GM23338 (cell line): ENCODE measurements around the gene ME3. TPM values are rescaled to one million over a fixed set of nuclear protein-coding genes. Genes with fewer than 3 reads are reported as not detected.
A peak's percentile ranks its signal among the peaks of the same experiment; 100 is the strongest.

Experiments
- ATAC-seq: fragments of 200-7000 bp; cut with Tn5 transposase; 3 replicates; pipeline ENCODE4 v1.9.1; 2020
- DNase-seq: peaks from one replicate; pipeline ENCODE4 v3.0.0-alpha.2; 2015; ENCODE audit warnings: low spot score
- H2AFZ ChIP-seq: fragments of 200-600 bp; sonication (generic); 2 replicates; pipeline ENCODE4 v1.8.0; 2016; ENCODE audit warnings: antibody characterized with exemption, mild to moderate bottlenecking, moderate library complexity
- H3F3A ChIP-seq: fragments of 200-600 bp; sonication (generic); replicated peaks from 2 replicates; pipeline ENCODE4 v1.8.0; 2017; ENCODE audit warnings: antibody characterized with exemption, mixed run types, low read depth
- H3K27ac ChIP-seq: fragments of 200-600 bp; sonication (generic); 2 replicates; pipeline ENCODE4 v1.6.1; 2016; ENCODE audit warnings: low read depth
- H3K27me3 ChIP-seq: fragments of 200-600 bp; sonication (generic); 2 replicates; pipeline ENCODE4 v1.8.0; 2016; ENCODE audit warnings: mild to moderate bottlenecking, mixed run types, moderate library complexity; ENCODE audit not compliant: insufficient read depth
- H3K36me3 ChIP-seq: fragments of 200-600 bp; sonication (generic); 2 replicates; pipeline ENCODE4 v1.8.0; 2016; ENCODE audit warnings: mild to moderate bottlenecking; ENCODE audit not compliant: insufficient read depth
- H3K4me1 ChIP-seq: fragments of 200-600 bp; sonication (generic); 2 replicates; pipeline ENCODE4 v1.8.0; 2016; ENCODE audit warnings: mild to moderate bottlenecking, moderate library complexity; ENCODE audit not compliant: insufficient read depth
- H3K4me2 ChIP-seq: fragments of 200-600 bp; sonication (generic); 2 replicates; pipeline ENCODE4 v1.7.1; 2017; ENCODE audit warnings: mixed run types
- H3K4me3 ChIP-seq: fragments of 200-600 bp; sonication (generic); 2 replicates; pipeline ENCODE4 v1.6.1; 2016; ENCODE audit warnings: mixed run types
- H3K79me2 ChIP-seq: fragments of 200-600 bp; sonication (generic); replicated peaks from 2 replicates; pipeline ENCODE4 v1.8.0; 2017; ENCODE audit warnings: mild to moderate bottlenecking; ENCODE audit not compliant: insufficient read depth
- H3K9me2 ChIP-seq: fragments of 200-600 bp; sonication (generic); 2 replicates; pipeline ENCODE4 v1.8.0; 2017; ENCODE audit not compliant: insufficient read depth
- H4K20me1 ChIP-seq: fragments of 200-600 bp; sonication (generic); replicated peaks from 2 replicates; pipeline ENCODE4 v1.8.0; 2017; ENCODE audit warnings: mild to moderate bottlenecking; ENCODE audit not compliant: insufficient read depth
- H3K27ac Mint-ChIP-seq: 2 replicates; pipeline ENCODE4 v1.8.0; 2020; ENCODE audit warnings: inconsistent platforms, mild to moderate bottlenecking, moderate library complexity, mixed read lengths
- H3K27me3 Mint-ChIP-seq: 3 replicates; pipeline ENCODE4 v1.8.0; 2022; ENCODE audit warnings: low read depth, mild to moderate bottlenecking, moderate library complexity, mixed read lengths, inconsistent platforms; ENCODE audit not compliant: insufficient read depth, poor library complexity
- H3K36me3 Mint-ChIP-seq: 3 replicates; pipeline ENCODE4 v1.8.0; 2021; ENCODE audit warnings: low read depth, mild to moderate bottlenecking, inconsistent platforms, moderate library complexity, mixed read lengths
- H3K4me1 Mint-ChIP-seq: 3 replicates; pipeline ENCODE4 v1.8.0; 2020; ENCODE audit warnings: mild to moderate bottlenecking, inconsistent platforms, mixed read lengths
- H3K4me3 Mint-ChIP-seq: 3 replicates; pipeline ENCODE4 v1.8.0; 2021; ENCODE audit warnings: moderate library complexity, mild to moderate bottlenecking, inconsistent platforms, mixed read lengths
- H3K9me3 Mint-ChIP-seq: 3 replicates; pipeline ENCODE4 v1.8.0; 2020; ENCODE audit warnings: moderate library complexity, mild to moderate bottlenecking, inconsistent platforms, mixed read lengths
- CREB1 ChIP-seq: fragments of 250-450 bp; sonication (Bioruptor Pico); IDR thresholded peaks from 2 replicates; pipeline ENCODE4 v1.5.0; 2020; ENCODE audit warnings: low read depth, mild to moderate bottlenecking, moderate library complexity
- EZH2phosphoT487 ChIP-seq: fragments of 200-600 bp; sonication (generic); IDR thresholded peaks from one replicate; pipeline ENCODE4 v1.8.1; 2018; ENCODE audit warnings: antibody characterized with exemption; ENCODE audit not compliant: unreplicated experiment
- NANOG ChIP-seq: IDR thresholded peaks from 2 replicates; pipeline ENCODE4 v1.6.1; 2016; ENCODE audit warnings: antibody characterized with exemption, borderline replicate concordance
- ZNF114 ChIP-seq: fragments of 250-450 bp; sonication (Bioruptor Pico); IDR thresholded peaks from 2 replicates; pipeline ENCODE4 v1.5.0; 2020; ENCODE audit warnings: mild to moderate bottlenecking, moderate library complexity
- ZNF331 ChIP-seq: fragments of 250-450 bp; sonication (Bioruptor Pico); IDR thresholded peaks from 2 replicates; pipeline ENCODE4 v1.5.0; 2020; ENCODE audit warnings: low read depth, mild to moderate bottlenecking, moderate library complexity
- polyA plus RNA-seq: library from polyadenylated mRNA; unstranded; fragments of >200 nt; fragmentation: Nextera tagmentation; extraction: Ambion mirVana; gene quantifications from 2 replicates; pipeline ENCODE4 v1.2.1, GENCODE V29; 2016
- total RNA-seq: library from RNA; depleted of rRNA; stranded (reverse); fragments of >200 nt; shearing (Covaris generic); gene quantifications from 2 replicates; pipeline ENCODE4 v1.2.3, GENCODE V29; 2014
- TF ChIP-seq, protein P1 (sequence below): fragments of 250-450 bp; sonication (Bioruptor Pico); IDR thresholded peaks from 2 replicates; pipeline ENCODE4 v1.5.0; 2020; ENCODE audit warnings: mild to moderate bottlenecking, moderate library complexity
- TF ChIP-seq, protein P2 (sequence below): IDR thresholded peaks from one replicate; pipeline ENCODE4 v1.6.1; 2018; ENCODE audit warnings: antibody characterized with exemption; ENCODE audit not compliant: unreplicated experiment

Gene ME3
- total and polyA plus RNA-seq, 2 experiments from 2014 or later: 1.3 to 4.0 TPM

DNA sequence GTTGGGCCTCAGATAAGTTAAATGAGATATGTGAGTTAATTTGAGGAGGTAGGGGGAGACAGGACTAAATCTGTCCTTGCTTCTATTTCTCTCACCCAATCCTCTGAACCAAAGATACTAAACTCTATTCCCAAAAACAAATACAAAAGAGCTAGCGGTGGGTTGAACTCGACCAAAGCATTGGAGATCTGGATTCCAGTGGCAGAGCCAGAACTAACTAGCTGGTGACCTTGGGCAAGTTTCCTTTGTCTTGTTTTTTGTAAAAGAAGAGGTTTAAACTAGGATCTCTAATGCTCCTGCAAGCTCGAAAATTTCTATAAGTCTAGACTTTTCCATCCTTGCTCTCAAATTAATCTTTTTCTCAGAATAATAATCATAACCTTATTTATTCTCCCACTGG is 1.5 kb downstream of the ME3 start (continued):
- TF ChIP-seq, protein P1, sequence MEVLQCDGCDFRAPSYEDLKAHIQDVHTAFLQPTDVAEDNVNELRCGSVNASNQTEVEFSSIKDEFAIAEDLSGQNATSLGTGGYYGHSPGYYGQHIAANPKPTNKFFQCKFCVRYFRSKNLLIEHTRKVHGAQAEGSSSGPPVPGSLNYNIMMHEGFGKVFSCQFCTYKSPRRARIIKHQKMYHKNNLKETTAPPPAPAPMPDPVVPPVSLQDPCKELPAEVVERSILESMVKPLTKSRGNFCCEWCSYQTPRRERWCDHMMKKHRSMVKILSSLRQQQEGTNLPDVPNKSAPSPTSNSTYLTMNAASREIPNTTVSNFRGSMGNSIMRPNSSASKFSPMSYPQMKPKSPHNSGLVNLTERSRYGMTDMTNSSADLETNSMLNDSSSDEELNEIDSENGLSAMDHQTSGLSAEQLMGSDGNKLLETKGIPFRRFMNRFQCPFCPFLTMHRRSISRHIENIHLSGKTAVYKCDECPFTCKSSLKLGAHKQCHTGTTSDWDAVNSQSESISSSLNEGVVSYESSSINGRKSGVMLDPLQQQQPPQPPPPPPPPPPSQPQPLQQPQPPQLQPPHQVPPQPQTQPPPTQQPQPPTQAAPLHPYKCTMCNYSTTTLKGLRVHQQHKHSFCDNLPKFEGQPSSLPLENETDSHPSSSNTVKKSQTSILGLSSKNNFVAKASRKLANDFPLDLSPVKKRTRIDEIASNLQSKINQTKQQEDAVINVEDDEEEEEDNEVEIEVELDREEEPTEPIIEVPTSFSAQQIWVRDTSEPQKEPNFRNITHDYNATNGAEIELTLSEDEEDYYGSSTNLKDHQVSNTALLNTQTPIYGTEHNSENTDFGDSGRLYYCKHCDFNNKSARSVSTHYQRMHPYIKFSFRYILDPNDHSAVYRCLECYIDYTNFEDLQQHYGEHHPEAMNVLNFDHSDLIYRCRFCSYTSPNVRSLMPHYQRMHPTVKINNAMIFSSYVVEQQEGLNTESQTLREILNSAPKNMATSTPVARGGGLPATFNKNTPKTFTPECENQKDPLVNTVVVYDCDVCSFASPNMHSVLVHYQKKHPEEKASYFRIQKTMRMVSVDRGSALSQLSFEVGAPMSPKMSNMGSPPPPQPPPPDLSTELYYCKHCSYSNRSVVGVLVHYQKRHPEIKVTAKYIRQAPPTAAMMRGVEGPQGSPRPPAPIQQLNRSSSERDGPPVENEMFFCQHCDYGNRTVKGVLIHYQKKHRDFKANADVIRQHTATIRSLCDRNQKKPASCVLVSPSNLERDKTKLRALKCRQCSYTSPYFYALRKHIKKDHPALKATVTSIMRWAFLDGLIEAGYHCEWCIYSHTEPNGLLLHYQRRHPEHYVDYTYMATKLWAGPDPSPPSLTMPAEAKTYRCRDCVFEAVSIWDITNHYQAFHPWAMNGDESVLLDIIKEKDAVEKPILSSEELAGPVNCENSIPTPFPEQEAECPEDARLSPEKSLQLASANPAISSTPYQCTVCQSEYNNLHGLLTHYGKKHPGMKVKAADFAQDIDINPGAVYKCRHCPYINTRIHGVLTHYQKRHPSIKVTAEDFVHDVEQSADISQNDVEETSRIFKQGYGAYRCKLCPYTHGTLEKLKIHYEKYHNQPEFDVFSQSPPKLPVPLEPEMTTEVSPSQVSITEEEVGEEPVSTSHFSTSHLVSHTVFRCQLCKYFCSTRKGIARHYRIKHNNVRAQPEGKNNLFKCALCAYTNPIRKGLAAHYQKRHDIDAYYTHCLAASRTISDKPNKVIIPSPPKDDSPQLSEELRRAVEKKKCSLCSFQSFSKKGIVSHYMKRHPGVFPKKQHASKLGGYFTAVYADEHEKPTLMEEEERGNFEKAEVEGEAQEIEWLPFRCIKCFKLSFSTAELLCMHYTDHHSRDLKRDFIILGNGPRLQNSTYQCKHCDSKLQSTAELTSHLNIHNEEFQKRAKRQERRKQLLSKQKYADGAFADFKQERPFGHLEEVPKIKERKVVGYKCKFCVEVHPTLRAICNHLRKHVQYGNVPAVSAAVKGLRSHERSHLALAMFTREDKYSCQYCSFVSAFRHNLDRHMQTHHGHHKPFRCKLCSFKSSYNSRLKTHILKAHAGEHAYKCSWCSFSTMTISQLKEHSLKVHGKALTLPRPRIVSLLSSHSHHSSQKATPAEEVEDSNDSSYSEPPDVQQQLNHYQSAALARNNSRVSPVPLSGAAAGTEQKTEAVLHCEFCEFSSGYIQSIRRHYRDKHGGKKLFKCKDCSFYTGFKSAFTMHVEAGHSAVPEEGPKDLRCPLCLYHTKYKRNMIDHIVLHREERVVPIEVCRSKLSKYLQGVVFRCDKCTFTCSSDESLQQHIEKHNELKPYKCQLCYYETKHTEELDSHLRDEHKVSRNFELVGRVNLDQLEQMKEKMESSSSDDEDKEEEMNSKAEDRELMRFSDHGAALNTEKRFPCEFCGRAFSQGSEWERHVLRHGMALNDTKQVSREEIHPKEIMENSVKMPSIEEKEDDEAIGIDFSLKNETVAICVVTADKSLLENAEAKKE (CRISPR knock-in tag): no peak
- TF ChIP-seq, protein P2, sequence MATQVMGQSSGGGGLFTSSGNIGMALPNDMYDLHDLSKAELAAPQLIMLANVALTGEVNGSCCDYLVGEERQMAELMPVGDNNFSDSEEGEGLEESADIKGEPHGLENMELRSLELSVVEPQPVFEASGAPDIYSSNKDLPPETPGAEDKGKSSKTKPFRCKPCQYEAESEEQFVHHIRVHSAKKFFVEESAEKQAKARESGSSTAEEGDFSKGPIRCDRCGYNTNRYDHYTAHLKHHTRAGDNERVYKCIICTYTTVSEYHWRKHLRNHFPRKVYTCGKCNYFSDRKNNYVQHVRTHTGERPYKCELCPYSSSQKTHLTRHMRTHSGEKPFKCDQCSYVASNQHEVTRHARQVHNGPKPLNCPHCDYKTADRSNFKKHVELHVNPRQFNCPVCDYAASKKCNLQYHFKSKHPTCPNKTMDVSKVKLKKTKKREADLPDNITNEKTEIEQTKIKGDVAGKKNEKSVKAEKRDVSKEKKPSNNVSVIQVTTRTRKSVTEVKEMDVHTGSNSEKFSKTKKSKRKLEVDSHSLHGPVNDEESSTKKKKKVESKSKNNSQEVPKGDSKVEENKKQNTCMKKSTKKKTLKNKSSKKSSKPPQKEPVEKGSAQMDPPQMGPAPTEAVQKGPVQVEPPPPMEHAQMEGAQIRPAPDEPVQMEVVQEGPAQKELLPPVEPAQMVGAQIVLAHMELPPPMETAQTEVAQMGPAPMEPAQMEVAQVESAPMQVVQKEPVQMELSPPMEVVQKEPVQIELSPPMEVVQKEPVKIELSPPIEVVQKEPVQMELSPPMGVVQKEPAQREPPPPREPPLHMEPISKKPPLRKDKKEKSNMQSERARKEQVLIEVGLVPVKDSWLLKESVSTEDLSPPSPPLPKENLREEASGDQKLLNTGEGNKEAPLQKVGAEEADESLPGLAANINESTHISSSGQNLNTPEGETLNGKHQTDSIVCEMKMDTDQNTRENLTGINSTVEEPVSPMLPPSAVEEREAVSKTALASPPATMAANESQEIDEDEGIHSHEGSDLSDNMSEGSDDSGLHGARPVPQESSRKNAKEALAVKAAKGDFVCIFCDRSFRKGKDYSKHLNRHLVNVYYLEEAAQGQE: no peak
- TF ChIP-seq EZH2phosphoT487 (no peak), ZNF114 (no peak), CREB1 (CRISPR knock-in tag) (no peak), NANOG (no peak)

DNA sequence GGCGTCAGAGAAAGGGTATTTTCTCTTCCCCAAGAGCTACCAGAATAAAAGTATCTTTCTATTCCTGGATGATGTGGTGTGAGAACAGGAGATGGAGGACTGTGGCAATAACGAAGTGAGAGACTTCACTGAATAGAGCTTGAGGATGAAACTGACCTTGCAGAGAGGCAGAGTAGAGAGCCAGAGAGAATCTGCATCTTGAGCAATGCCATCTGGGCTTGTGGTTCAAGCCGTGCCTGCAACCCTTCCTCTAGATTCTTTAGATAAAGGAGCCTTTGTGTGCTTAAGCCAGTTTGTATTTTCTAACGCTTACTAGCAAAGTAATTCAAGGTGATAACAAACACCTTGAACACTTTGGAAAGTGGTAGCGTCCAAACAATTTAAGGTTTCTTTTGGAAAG is 2.2 kb downstream of the ME3 start:
- Mint-ChIP-seq H3K27ac (no peak overlapping the region), H3K4me1 (peaks cover 15% of the 10 kb centered on the region), H3K4me3 (no peak overlapping the region), H3K36me3 (no peaks in the 10 kb centered on the region), H3K9me3 (no peaks in the 10 kb centered on the region), H3K27me3 (peaks cover 30% of the 10 kb centered on the region)
- Histone ChIP-seq H3K27ac (no peak overlapping the region), H3K9me2 (peaks cover 4% of the 10 kb centered on the region; the same call in 1 of the 2 replicates), H3K4me2 (no peak overlapping the region), H3K79me2 (no peaks in the 10 kb centered on the region), H4K20me1 (no peaks in the 10 kb centered on the region), H3K4me1 (peaks cover 9% of the 10 kb centered on the region), H3F3A (no peaks in the 10 kb centered on the region), H3K36me3 (no peaks in the 10 kb centered on the region), H3K27me3 (peaks cover 55% of the 10 kb centered on the region), H2AFZ (0 out of 2 replicates have a peak overlapping the region, but pooled peaks have one; percentile 12), H3K4me3 (no peak overlapping the region)
- ATAC-seq: no peak
- DNase-seq: no peak
- no peak for TF ChIP-seq NANOG
- TF ChIP-seq ZNF331 (CRISPR knock-in tag): no peak
